ENCODE results near the gene EZR.

DNA sequence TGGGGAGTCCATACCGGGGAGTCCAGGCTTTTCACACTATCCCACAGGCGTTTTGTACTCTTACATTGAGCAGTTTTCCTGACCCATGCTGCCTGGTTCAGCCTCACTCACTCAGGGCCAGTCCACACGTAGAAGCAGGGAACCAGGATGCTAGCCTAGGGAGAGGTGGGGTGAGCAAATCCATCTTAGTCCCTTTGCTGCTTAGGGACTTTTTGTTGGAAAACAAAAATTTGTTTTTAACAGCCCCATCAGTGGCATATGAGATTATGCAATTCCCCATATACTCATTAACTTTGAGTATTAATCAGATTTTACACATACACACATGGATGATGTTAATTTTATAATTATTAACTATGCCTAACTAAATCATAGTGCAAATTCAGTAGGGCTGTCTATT is 84.2 kb downstream of the EZR start:
- TF ChIP-seq POLR2A (IDR thresholded peaks at IDR 0.05; ENCODE audit: low read length) (no peak), GATA1 (IDR thresholded peaks at IDR 0.05; ENCODE audit: low read depth, low read length) (no peak)
